Measurements from ENCODE around the gene YIPF5. TPM values are rescaled to one million over a fixed set of nuclear protein-coding genes. Genes with fewer than 3 reads are reported as not detected.

YIPF5 gene
- polyA plus RNA-seq, 1 experiment = 142 TPM

GRCh38 chr5:144202726-144203125 lies 32.3 kb upstream of the YIPF5 start:
- CTCF ChIA-PET = interaction anchor here (1.1 to 3.6 kb wide), 11 partner anchors 265 to 1897 kb away, joined by 3 to 50 read pairs (median 4); no protein-coding TSS in a partner anchor
- H3K9me3 ChIP-seq (ENCODE audit: control insufficient read depth, insufficient read depth, low read length) = no peaks in the 10 kb centered on the region
- no peak overlapping the region for H3K4me3 ChIP-seq (ENCODE audit: low read depth, low read length)
- TF ChIP-seq CTCF (IDR thresholded peaks at IDR 0.05; ENCODE audit: low read depth, low read length) = no peak
- no peak overlapping the region for H3K27ac ChIP-seq (ENCODE audit: low read depth, low read length)
- POLR2A ChIA-PET = no interaction called here
- H3K27me3 ChIP-seq (ENCODE audit: control insufficient read depth, insufficient read depth, low read length) = peaks cover 6% of the 10 kb centered on the region
- DNase-seq (ENCODE audit: low read depth, low spot score) = no peak

- no peak for TF ChIP-seq CTCF (IDR thresholded peaks at IDR 0.05; ENCODE audit: low read depth, low read length)
- no peak for DNase-seq (ENCODE audit: low read depth, low spot score)
- Histone ChIP-seq H3K27ac (ENCODE audit: low read depth, low read length) (no peak overlapping the region), H3K27me3 (ENCODE audit: control insufficient read depth, insufficient read depth, low read length) (peaks cover 6% of the 10 kb centered on the region), H3K9me3 (ENCODE audit: control insufficient read depth, insufficient read depth, low read length) (no peaks in the 10 kb centered on the region), H3K4me3 (ENCODE audit: low read depth, low read length) (no peak overlapping the region)
- ChIA-PET POLR2A (no interaction called here), CTCF (no interaction called here)
Measured at GRCh38 chr5:144202072-144202471, 31.6 kb upstream of the YIPF5 start.

- H3K4me3 ChIP-seq (ENCODE audit: low read depth, low read length) = no peak overlapping the region
- no peak overlapping the region for H3K27ac ChIP-seq (ENCODE audit: low read depth, low read length)
- no peak for DNase-seq (ENCODE audit: low read depth, low spot score)
- H3K9me3 ChIP-seq (ENCODE audit: control insufficient read depth, insufficient read depth, low read length) = no peaks in the 10 kb centered on the region
- TF ChIP-seq CTCF (IDR thresholded peaks at IDR 0.05; ENCODE audit: low read depth, low read length) = no peak
- POLR2A ChIA-PET = no interaction called here
- CTCF ChIA-PET = interaction anchor here (0.8 kb wide), 1 partner anchor 1624 kb away, joined by 4 read pairs; no protein-coding TSS in a partner anchor
- H3K27me3 ChIP-seq (ENCODE audit: control insufficient read depth, insufficient read depth, low read length) = peaks cover under 1% of the 10 kb centered on the region
Measured at GRCh38 chr5:144201588-144201987, 31.1 kb upstream of the YIPF5 start.

GRCh38 chr5:144198386-144198785 lies 27.9 kb upstream of the YIPF5 start:
- ChIA-PET CTCF (interaction anchor here (1.3 kb wide), 1 partner anchor 11 kb away, joined by 3 read pairs; no protein-coding TSS in a partner anchor), POLR2A (no interaction called here)
- no peak for DNase-seq (ENCODE audit: low read depth, low spot score)
- Histone ChIP-seq H3K27ac (ENCODE audit: low read depth, low read length) (no peak overlapping the region), H3K4me3 (ENCODE audit: low read depth, low read length) (no peak overlapping the region), H3K9me3 (ENCODE audit: control insufficient read depth, insufficient read depth, low read length) (no peaks in the 10 kb centered on the region), H3K27me3 (ENCODE audit: control insufficient read depth, insufficient read depth, low read length) (no peaks in the 10 kb centered on the region)
- TF ChIP-seq CTCF (IDR thresholded peaks at IDR 0.05; ENCODE audit: low read depth, low read length) = no peak

- DNase-seq (ENCODE audit: low read depth, low spot score) = no peak
- Histone ChIP-seq H3K27me3 (ENCODE audit: control insufficient read depth, insufficient read depth, low read length) (no peaks in the 10 kb centered on the region), H3K4me3 (ENCODE audit: low read depth, low read length) (no peak overlapping the region), H3K9me3 (ENCODE audit: control insufficient read depth, insufficient read depth, low read length) (no peaks in the 10 kb centered on the region), H3K27ac (ENCODE audit: low read depth, low read length) (no peak overlapping the region)
- no peak for TF ChIP-seq CTCF (IDR thresholded peaks at IDR 0.05; ENCODE audit: low read depth, low read length)
- ChIA-PET CTCF (interaction anchor here (1.1 to 1.5 kb wide), 2 partner anchors 8 to 9 kb away, joined by 3 to 8 read pairs; no protein-coding TSS in a partner anchor), POLR2A (no interaction called here)
Measured at GRCh38 chr5:144196612-144197011, 26.2 kb upstream of the YIPF5 start.
